Stomach (tissue), 9 donors: ENCODE results near the gene STMP1. TPM values are rescaled to one million over a fixed set of nuclear protein-coding genes. Genes with fewer than 3 reads are reported as not detected.

Experiments
- DNase-seq, 2 donors: peaks; one replicate each; pipeline versions ENCODE4 v3.0.0 to v3.0.0-alpha.2; 2013 to 2019
- H3K27ac ChIP-seq, 5 donors: fragments of 200-600 bp in 4 of 5; sonication (generic) in 4 of 5; one replicate each; pipeline ENCODE4 v1.5.1; 2013 to 2019; ENCODE audit warnings: mild to moderate bottlenecking in 1 of 5, moderate library complexity in 1 of 5
- H3K27me3 ChIP-seq, 3 donors: fragments of 200-600 bp; sonication (generic); one replicate each; pipeline ENCODE4 v1.5.1; 2017 to 2019; ENCODE audit warnings: mixed run types in 1 of 3
- H3K36me3 ChIP-seq, 4 donors: fragments of 200-600 bp; sonication (generic); 1 replicate in 3 of 4; 2 replicates in 1 of 4; pipeline ENCODE4 v1.5.1; 2016 to 2019
- H3K4me1 ChIP-seq, 4 donors: fragments of 200-600 bp; sonication (generic); one replicate each; pipeline ENCODE4 v1.5.1; 2016 to 2019
- H3K4me3 ChIP-seq, 4 donors: fragments of 200-600 bp; sonication (generic) in 3 of 4; one replicate each; pipeline ENCODE4 v1.5.1; 2016 to 2019; ENCODE audit warnings: mild to moderate bottlenecking in 1 of 4
- H3K9me3 ChIP-seq, 4 donors: fragments of 200-600 bp; sonication (generic); one replicate each; pipeline ENCODE4 v1.5.1; 2016 to 2019
- CTCF ChIP-seq, 7 experiments: fragments of 450-650 bp in 4 of 7; fragments of 200-600 bp in 3 of 7; sonication (generic) in 3 of 7; IDR thresholded peaks; one replicate each; pipeline ENCODE4 v1.5.1; 2016 to 2019; ENCODE audit warnings: antibody characterized with exemption in 7 of 7, control low read depth in 2 of 7, mild to moderate bottlenecking in 1 of 7
- EP300 ChIP-seq: sonication (generic); formaldehyde crosslinking; IDR thresholded peaks from one replicate; pipeline ENCODE4 v1.6.1; 2017; ENCODE audit warnings: antibody characterized with exemption
- POLR2A ChIP-seq, 4 donors: fragments of 450-650 bp; IDR thresholded peaks; one replicate each; pipeline ENCODE4 v1.6.1; 2016; ENCODE audit warnings: antibody characterized with exemption in 4 of 4, control low read depth in 2 of 4, mild to moderate bottlenecking in 1 of 4, moderate library complexity in 1 of 4
- POLR2AphosphoS5 ChIP-seq, 3 donors: sonication (generic); formaldehyde crosslinking; IDR thresholded peaks; one replicate each; pipeline ENCODE4 v1.6.1; 2016; ENCODE audit warnings: antibody characterized with exemption in 3 of 3
- WGBS, 5 donors: extraction: QIAGEN DNeasy Blood & Tissue Kit in 3 of 5; methylation state at CpG; one replicate each; pipeline versions ENCODE4 v1.1.5 to v1.1.7; 2013 to 2018; 5-methylcytosine and 5-hydroxymethylcytosine counted together
- intact Hi-C: fragments of 100-400 bp; cut with DNase I; formaldehyde crosslinking; loops from one replicate; pipeline ENCODE4 v1.15.1; 2023; ENCODE audit warnings: low total_unique reads
- polyA plus RNA-seq, 3 donors: library from polyadenylated mRNA; stranded (reverse); fragments of 200-250 nt; gene quantifications; one replicate each; pipeline ENCODE4 v1.2.3, GENCODE V29; 2013
- small RNA-seq, 4 donors: library from RNA; depleted of rRNA; stranded (forward); fragments of <200 nt; gene quantifications; one replicate each; pipeline ENCODE3, GENCODE V24; 2016
- total RNA-seq, 5 donors: library from RNA; depleted of rRNA; stranded (reverse); fragments of >200 nt; gene quantifications; one replicate each; pipeline versions ENCODE4 v1.1.0 to v1.2.3, GENCODE V29; 2014 to 2016
- donor health status: healthy with polysubstance abuse.
- donor health status: Bipolar disorder and iron deficiency.
- donor health status: healthy.

The STMP1 gene
- total and polyA plus RNA-seq, 8 donors, result 3.5 to 42.0 (median 18.0) TPM

- WGBS, 5 donors, result 43 to 56% (median 46%) methylated on average over 7 of the region's 7 CpGs
- no peak for TF ChIP-seq CTCF (IDR thresholded peaks at IDR 0.05)
- TF ChIP-seq EP300, result no peak
- TF ChIP-seq POLR2AphosphoS5 (IDR thresholded peaks at IDR 0.05), result no peak
- no peak for TF ChIP-seq POLR2A (IDR thresholded peaks at IDR 0.05)
- Histone ChIP-seq H3K4me1 (peaks cover 0 to 4% (median 0%) of the 10 kb centered on the region in 4 donors), H3K36me3 (no peaks in the 10 kb centered on the region), H3K27me3 (peaks cover 0 to 8% (median 0%) of the 10 kb centered on the region in 3 donors), H3K9me3 (no peaks in the 10 kb centered on the region), H3K27ac (no peak overlapping the region), H3K4me3 (no peak overlapping the region)
- DNase-seq, result no peak
- intact Hi-C loops, result no loop called here
These were observed 56.6 kb downstream of the STMP1 start for GRCh38 chr7:135718794-135719437.

- H3K4me3 ChIP-seq, result no peak overlapping the region
- H3K27ac ChIP-seq, result no peak overlapping the region
- no peak for DNase-seq
- WGBS, 5 donors, result 14 to 45% (median 28%) methylated on average over 2 of the region's 2 CpGs
- H3K27me3 ChIP-seq, result peaks cover 0 to 1% (median 0%) of the 10 kb centered on the region in 3 donors
- no peaks in the 10 kb centered on the region for H3K9me3 ChIP-seq
- no peak for TF ChIP-seq CTCF (IDR thresholded peaks at IDR 0.05)
- no peak for TF ChIP-seq POLR2AphosphoS5 (IDR thresholded peaks at IDR 0.05)
- no peak for TF ChIP-seq POLR2A (IDR thresholded peaks at IDR 0.05)
- no peak for TF ChIP-seq EP300
- intact Hi-C loops, result no loop called here
- no peaks in the 10 kb centered on the region for H3K36me3 ChIP-seq
- peaks cover 0 to 4% (median 0%) of the 10 kb centered on the region in 4 donors for H3K4me1 ChIP-seq
These were observed 57.4 kb downstream of the STMP1 start for GRCh38 chr7:135719688-135720087.

- Histone ChIP-seq H3K27me3 (no peaks in the 10 kb centered on the region), H3K27ac (no peak overlapping the region), H3K4me3 (no peak overlapping the region), H3K9me3 (no peaks in the 10 kb centered on the region), H3K4me1 (peaks cover 0 to 8% (median 0%) of the 10 kb centered on the region in 4 donors), H3K36me3 (no peaks in the 10 kb centered on the region)
- DNase-seq, result no peak
- TF ChIP-seq EP300 (no peak), POLR2AphosphoS5 (IDR thresholded peaks at IDR 0.05) (no peak), CTCF (IDR thresholded peaks at IDR 0.05) (no peak), POLR2A (IDR thresholded peaks at IDR 0.05) (no peak)
- intact Hi-C loops, result no loop called here
- WGBS, 5 donors, result 85 to 94% (median 91%) methylated on average over 16 to 21 of the region's 21 CpGs
These were observed 59.0 kb downstream of the STMP1 start for GRCh38 chr7:135721198-135721820.

- intact Hi-C loops, result no loop called here
- WGBS, 5 donors, result 79 to 87% (median 81%) methylated on average over 7 of the region's 7 CpGs
- peaks cover 0 to 7% (median 0%) of the 10 kb centered on the region in 3 donors for H3K27me3 ChIP-seq
- H3K9me3 ChIP-seq, result no peaks in the 10 kb centered on the region
- no peak overlapping the region for H3K27ac ChIP-seq
- H3K36me3 ChIP-seq, result no peaks in the 10 kb centered on the region
- no peak for TF ChIP-seq EP300
- H3K4me1 ChIP-seq, result peaks cover 0 to 4% (median 0%) of the 10 kb centered on the region in 4 donors
- no peak overlapping the region for H3K4me3 ChIP-seq
- DNase-seq, result no peak
These were observed 61.1 kb downstream of the STMP1 start for GRCh38 chr7:135723411-135723810.

Small RNA genes lying within 50 kb of the gene (small RNA-seq; reads per million reads assigned to genes)
- 0 reads per million in 4 donors for gene RNU6-1154P

Other genes starting within 250 kb of the STMP1 start
- 10 to 100 TPM in 4 of 5 donors, 1 to 10 TPM in 1; 4.6 to 50.2 (median 18.3) TPM for gene CNOT4, start 152.4 kb upstream of the STMP1 start, total RNA-seq
- gene CNOT4, start 152.4 kb upstream of the STMP1 start, polyA plus RNA-seq, result 1 to 10 TPM; 4.7 to 6.3 (median 5.5) TPM
- 10 to 100 TPM; 13.4 to 63.4 (median 29.1) TPM for gene NUP205, start 104.6 kb upstream of the STMP1 start, total RNA-seq
- 10 to 100 TPM; 11.9 to 35.0 (median 16.3) TPM for gene NUP205, start 104.6 kb upstream of the STMP1 start, polyA plus RNA-seq
- gene SLC13A4, start 65.7 kb downstream of the STMP1 start, total RNA-seq, result not detected
- 1 to 10 TPM in 2 of 3 donors, under 1 TPM in 1; 0.31 to 1.7 (median 1.6) TPM for gene SLC13A4, start 65.7 kb downstream of the STMP1 start, polyA plus RNA-seq
- 1 to 10 TPM in 1 of 5 donors, not detected in 4; 5.8 TPM for gene FAM180A, start 86.3 kb downstream of the STMP1 start, total RNA-seq
- gene FAM180A, start 86.3 kb downstream of the STMP1 start, polyA plus RNA-seq, result 1 to 10 TPM in 1 of 3 donors, under 1 TPM in 2; 0.08 to 2.1 (median 0.75) TPM